GM21576 (cell line): ENCODE data around the gene MYH7B.

Source experiments
- ATAC-seq: cut with Tn5 transposase; IDR thresholded peaks from one replicate; pipeline ENCODE4 v1.9.1; 2021; ENCODE audit warnings: mild to moderate bottlenecking, moderate library complexity; ENCODE audit not compliant: unreplicated experiment

The MYH7B gene

GRCh38 chr20:34943808-34944567, 11.7 kb upstream of the MYH7B start:
- ATAC-seq: no peak

- no peak for ATAC-seq
Measured at GRCh38 chr20:34945315-34946077, 10.2 kb upstream of the MYH7B start.

GRCh38 chr20:34946661-34947060, 9.0 kb upstream of the MYH7B start:
- no peak for ATAC-seq

- no peak for ATAC-seq
Measured at GRCh38 chr20:34947336-34947735, 8.3 kb upstream of the MYH7B start.

- ATAC-seq: no peak
Measured at GRCh38 chr20:34948030-34948429, 7.6 kb upstream of the MYH7B start.

- ATAC-seq: no peak
Measured at GRCh38 chr20:34949120-34949519, 6.5 kb upstream of the MYH7B start.

- ATAC-seq: no peak
Measured at GRCh38 chr20:34951252-34951651, 4.4 kb upstream of the MYH7B start.

GRCh38 chr20:34951652-34952051, 4.0 kb upstream of the MYH7B start:
- no peak for ATAC-seq

- no peak for ATAC-seq
Measured at GRCh38 chr20:34952671-34953070, 3.0 kb upstream of the MYH7B start.

GRCh38 chr20:34953960-34954359, 1.7 kb upstream of the MYH7B start:
- ATAC-seq: no peak

GRCh38 chr20:34954904-34955230, 801 bp upstream of the MYH7B start:
- no peak for ATAC-seq

GRCh38 chr20:34956041-34956458, 382 bp downstream of the MYH7B start:
- no peak for ATAC-seq

GRCh38 chr20:34956751-34957472, 1.2 kb downstream of the MYH7B start:
- ATAC-seq: no peak

GRCh38 chr20:34964486-34964885, 8.8 kb downstream of the MYH7B start:
- ATAC-seq: no peak

GRCh38 chr20:34965051-34965450, 9.4 kb downstream of the MYH7B start:
- no peak for ATAC-seq

GRCh38 chr20:34967421-34967820, 11.8 kb downstream of the MYH7B start:
- ATAC-seq: no peak

GRCh38 chr20:34968042-34968775, 12.5 kb downstream of the MYH7B start:
- ATAC-seq: no peak

GRCh38 chr20:34970193-34970840, 14.6 kb downstream of the MYH7B start:
- no peak for ATAC-seq

- no peak for ATAC-seq
Measured at GRCh38 chr20:34970846-34971560, 15.3 kb downstream of the MYH7B start.
